GM12891 (cell line): Measurements from ENCODE around the gene CDK5RAP2.
"Not testable (repeated sequence)": the region's sequence is repeated elsewhere in the genome, so short reads cannot be mapped to it uniquely, and the experiment has no call there.

Experiments
- PAX5 ChIP-seq: IDR thresholded peaks from 2 replicates; pipeline ENCODE4 v1.6.1; 2011; ENCODE audit warnings: low read length, moderate library complexity, mild to moderate bottlenecking; ENCODE audit not compliant: insufficient read depth, severe bottlenecking
- POLR2A ChIP-seq: IDR thresholded peaks from 2 replicates; pipeline ENCODE4 v1.6.1; 2011; ENCODE audit warnings: low read depth, low read length, control low read depth
- POLR2AphosphoS5 ChIP-seq: IDR thresholded peaks from 2 replicates; pipeline ENCODE4 v1.6.1; 2011; ENCODE audit warnings: low read depth, low read length, control low read depth
- SPI1 ChIP-seq: IDR thresholded peaks from 2 replicates; pipeline ENCODE4 v1.6.1; 2011; ENCODE audit warnings: low read depth, low read length, control low read depth
- TAF1 ChIP-seq: IDR thresholded peaks from 2 replicates; pipeline ENCODE4 v1.6.1; 2011; ENCODE audit warnings: low read depth, low read length, control low read depth

- TF ChIP-seq POLR2AphosphoS5, TAF1, SPI1, POLR2A, PAX5: not testable (repeated sequence)
These were observed 64.5 kb downstream of the CDK5RAP2 start for GRCh38 chr9:120515481-120515880.
